Suprapubic skin (tissue), 3 donors: ENCODE data around the gene TGFBRAP1.

Experiments used
- CTCF ChIP-seq, 2 donors: fragments of 200-600 bp in 1 of 2; fragments of 450-650 bp in 1 of 2; sonication (generic) in 1 of 2; IDR thresholded peaks; one replicate each; pipeline ENCODE4 v1.5.1; 2016 to 2019; ENCODE audit warnings: antibody characterized with exemption in 2 of 2, mild to moderate bottlenecking in 1 of 2, moderate library complexity in 1 of 2
- POLR2A ChIP-seq, 2 donors: fragments of 450-650 bp; IDR thresholded peaks; one replicate each; pipeline ENCODE4 v1.6.1; 2017; ENCODE audit warnings: antibody characterized with exemption in 2 of 2, mild to moderate bottlenecking in 2 of 2, moderate library complexity in 2 of 2

- TF ChIP-seq CTCF (IDR thresholded peaks at IDR 0.05) (no peak), POLR2A (IDR thresholded peaks at IDR 0.05) (no peak)
Measured at GRCh38 chr2:105278654-105279053, 50.9 kb downstream of the TGFBRAP1 start.
